Astrocyte of the hippocampus (primary cell): ENCODE results near the gene TMEM132A.
A peak's percentile ranks its signal among the peaks of the same experiment; 100 is the strongest.
"Not testable (repeated sequence)": the region's sequence is repeated elsewhere in the genome, so short reads cannot be mapped to it uniquely, and the experiment has no call there.

Source experiments
- DNase-seq: peaks from one replicate; pipeline ENCODE4 v3.0.0; 2011; ENCODE audit warnings: low read depth, low spot score

The TMEM132A gene

DNA sequence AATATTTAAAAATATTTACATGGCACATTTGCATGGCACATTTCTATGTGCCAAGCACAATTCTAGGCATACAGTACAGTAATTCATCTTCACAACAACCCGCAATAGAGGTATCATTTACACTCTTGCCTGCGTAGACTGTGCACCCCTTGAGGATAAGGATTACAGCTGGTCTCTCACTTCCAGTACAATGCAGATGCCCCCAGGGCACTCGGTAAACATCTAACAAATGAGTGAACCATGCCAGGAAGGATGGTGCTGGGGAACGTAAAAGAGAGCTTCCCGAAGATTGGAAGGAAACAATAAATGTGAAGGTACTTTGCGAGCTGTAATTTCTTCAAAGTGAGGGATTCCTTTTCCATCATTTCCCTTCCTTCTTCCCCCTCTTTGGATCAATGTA is 19.2 kb upstream of the TMEM132A start:
- no peak for DNase-seq

DNA sequence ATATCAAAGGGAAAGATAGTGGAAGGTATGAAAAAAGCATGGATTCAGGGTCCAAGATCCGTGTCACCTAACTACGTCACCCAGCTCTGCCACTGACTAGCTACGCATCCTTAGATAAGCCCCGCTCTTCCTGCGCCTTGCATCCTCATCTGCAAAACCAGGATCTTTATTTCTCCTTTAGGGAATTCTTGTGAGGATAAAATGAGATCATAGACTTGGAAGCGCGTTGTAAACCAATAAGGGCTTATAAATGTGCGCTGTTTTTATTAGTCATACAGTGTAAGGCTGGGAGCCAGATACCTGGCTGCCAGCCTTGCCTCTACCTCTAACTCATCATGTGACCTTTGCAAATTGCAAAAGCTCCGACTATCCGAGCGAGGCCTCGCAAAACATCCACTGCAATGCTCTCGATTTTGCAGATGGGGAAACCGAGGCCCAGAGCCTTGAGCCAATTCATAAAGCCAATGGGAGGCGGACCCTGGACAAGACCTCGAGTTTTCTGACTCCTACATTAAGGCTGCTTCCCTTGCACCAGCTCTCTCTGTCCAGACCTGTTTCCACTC is 18.6 kb upstream of the TMEM132A start:
- peak; percentile 54 for DNase-seq

DNA sequence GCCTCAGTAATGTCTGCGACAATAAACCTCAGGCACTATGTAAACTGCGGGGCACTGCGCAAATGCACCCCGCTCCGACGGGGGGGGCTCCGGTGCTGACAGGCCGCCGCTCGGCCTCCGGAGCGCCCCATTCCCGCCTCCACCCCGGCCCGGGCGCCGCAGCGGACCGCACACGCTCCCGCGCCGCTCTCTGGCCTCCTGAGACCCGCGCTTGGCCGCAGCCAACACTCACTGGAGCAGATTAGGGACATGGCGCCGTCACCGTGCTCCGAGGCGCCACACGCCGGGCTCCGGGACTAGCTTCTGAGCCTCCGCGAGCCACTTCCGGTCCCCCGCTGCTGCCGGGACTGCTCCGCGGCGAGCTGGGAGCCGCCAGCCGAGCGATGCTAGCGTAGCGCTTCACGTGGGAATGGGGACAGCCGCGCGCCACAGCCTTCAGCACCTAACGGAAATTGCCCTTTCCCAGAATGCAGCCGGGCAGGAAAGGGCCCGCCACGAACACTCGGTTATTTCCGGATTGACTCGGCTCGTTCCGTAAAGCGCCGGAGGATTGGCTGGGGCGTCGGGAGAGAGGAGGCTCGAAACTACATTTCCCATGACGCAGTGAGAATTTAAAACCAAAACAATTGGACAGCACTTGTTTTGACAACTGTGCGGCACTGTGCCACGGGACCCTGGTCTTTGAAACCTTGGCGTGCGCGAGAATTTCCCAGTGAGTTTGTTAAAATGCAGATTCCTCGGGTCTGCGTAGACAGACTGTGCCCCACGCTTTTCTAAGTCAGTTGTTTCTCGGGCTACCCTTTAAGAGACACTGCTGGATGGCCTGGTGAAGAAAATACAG is 17.9 kb upstream of the TMEM132A start, which contains the start of gene PRPF19:
TSS of gene PRPF19 (minus strand) at position 454 of the 841 bp plus-strand sequence. CDS start at position 251, 203 bp downstream.
- DNase-seq, result peak; percentile 98

DNA sequence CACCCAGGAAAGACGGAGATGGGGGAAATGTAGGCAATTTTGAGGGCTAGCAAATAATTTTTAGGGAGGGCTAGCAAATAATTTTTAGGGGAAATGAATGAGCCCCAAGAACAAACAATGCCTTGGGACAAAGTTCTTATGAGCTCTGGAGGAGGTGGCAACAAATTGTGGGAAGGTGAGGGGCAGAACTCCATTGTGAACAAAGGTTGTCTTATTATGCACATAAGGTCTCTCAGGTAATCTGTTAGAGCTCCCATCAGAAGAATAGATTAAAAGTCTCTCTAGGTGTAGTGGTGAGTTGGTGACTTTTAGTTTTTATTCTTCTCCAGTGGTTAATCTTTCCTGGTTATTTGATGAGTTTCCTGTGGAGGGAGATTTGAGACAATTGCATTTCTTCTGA is 15.5 kb upstream of the TMEM132A start:
- DNase-seq, result no peak

DNA sequence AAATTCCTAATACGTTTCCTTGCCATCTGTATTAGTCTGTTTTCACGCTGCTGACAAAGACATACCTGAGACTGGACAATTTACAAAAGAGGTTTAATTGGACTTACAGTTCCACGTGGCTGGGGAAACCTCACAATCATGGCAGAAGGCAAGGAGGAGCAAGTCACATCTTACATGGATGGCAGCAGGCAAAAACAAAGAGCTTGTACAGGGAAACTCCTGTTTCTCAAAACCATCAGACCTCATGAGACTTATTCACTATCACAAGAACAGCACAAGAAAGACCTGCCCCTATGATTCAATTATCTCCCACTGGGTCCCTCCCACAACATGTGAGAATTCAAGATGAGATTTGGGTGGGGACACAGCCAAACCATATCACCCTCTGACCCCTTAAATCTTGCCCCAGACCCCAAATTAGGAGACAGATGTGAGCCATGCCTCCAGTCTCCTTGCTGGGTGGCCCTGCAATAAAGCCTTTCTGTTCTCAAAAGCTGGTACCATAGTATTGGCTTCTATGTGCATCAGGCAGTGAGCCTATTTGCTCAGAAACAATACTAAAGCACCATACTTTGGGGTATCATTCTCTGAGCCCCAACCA is 14.5 kb upstream of the TMEM132A start:
- not testable (repeated sequence) for DNase-seq

DNA sequence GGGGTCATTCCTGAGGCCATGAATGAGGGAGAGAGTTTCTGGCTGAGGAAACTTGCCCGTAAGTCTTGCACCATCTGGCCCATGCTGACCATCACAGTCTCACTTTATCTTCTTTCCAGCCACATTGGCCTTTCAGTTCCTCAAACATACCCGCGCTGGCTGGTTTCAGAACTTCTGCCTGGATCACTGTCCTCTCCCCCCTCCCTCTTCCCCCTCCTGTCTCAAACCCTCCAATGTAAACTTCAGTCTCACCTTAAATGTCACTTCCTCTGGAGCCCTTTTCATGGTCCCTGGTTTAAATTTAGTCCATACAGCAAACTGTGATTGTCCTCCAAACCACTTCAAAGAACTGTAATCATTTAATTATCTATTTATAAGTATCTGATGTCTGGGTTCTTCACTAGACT is 14.0 kb upstream of the TMEM132A start:
- no peak for DNase-seq

DNA sequence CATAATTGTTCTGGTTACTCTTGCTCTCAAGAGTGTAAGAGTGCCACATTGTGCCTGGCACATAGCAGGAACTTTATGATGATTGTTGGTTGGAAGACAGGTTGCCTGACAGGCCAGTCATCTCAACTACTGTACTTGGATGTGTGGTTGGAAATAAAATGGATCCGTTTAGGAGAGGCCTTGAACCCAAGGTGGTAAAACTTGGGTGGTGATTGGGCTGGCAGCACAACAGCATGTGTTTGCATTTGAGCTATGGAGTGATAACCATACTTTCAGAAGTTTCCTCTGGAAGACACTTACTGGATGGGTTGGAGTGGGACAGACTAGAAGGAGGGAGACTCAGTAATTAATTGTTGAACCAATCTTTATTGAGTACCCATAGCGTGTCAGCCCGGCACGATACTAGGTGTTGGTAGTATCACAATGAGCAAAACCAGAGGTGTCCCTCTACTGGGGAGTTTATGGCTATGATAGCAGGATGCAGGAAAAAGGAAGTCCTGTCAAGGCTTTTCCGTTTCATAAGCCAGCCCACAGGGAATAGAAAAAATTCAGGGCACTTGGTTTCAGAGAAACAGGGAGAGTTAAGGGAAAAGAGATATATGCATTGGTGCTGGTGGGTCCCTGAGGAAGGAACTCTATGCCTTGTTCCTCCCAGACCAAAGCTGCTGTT is 13.4 kb upstream of the TMEM132A start:
- no peak for DNase-seq

DNA sequence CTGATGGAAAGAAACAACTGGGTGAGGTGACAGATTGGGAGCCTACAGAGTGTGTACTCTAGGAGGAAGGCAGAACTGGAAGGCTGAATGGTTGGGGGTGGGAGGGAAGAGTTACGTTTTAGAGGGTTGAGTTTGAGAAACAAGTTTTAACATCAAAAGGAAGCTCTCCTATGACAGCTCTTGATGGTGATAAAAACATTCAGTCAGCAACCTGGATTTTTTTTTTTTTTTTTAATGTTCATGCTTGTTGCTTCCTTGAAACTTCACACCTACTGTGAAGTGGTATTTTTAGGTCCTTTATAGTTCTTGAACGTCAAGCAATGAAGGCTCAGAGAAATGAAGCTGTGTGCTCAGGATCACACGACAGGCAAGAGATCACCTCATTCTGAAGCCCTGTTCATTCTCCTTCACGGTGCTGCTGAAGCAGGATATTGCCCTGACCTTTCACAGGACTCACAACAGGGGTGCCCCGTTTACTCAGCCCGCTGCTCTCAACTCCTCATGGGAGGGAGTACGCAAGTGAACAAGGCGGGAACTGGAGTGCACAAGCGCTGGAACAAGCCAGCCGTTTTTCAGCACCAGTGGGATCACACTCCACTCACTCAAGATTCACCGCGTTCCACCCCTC is 11.9 kb upstream of the TMEM132A start:
- DNase-seq, result no peak

DNA sequence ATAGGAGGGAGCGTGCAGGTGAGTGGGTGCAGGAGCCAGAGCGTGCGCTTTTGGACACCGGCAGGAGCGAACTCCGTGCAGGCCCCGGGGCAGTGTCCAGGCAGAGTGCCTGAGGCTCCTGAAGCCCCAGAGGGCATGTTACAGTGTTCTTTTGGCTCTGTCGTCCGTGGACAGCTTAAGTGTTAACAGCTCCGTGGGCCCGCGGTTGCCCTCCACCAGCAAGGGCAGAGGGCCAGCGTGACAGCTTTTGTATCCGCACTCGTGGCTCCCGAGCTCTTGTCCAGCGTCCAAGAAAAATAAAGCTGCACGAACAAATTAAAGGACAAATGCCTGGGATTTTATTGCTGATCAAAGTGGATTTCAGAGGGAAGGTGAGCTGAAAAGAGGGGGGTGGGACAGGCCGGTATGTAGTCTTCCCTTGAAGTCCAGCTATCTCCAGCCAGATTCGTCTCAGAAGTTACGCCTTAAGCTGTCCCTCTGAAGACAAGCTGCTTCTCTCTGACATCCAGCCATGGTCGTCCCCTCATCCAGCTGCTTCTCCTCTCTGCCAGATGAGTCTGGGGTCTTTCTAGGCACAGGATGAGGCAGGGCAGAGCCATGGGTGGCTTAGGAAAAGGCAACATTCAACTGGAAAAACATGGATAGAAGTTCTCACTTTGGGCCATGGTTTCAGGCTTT is 11.3 kb upstream of the TMEM132A start:
- no peak for DNase-seq

DNA sequence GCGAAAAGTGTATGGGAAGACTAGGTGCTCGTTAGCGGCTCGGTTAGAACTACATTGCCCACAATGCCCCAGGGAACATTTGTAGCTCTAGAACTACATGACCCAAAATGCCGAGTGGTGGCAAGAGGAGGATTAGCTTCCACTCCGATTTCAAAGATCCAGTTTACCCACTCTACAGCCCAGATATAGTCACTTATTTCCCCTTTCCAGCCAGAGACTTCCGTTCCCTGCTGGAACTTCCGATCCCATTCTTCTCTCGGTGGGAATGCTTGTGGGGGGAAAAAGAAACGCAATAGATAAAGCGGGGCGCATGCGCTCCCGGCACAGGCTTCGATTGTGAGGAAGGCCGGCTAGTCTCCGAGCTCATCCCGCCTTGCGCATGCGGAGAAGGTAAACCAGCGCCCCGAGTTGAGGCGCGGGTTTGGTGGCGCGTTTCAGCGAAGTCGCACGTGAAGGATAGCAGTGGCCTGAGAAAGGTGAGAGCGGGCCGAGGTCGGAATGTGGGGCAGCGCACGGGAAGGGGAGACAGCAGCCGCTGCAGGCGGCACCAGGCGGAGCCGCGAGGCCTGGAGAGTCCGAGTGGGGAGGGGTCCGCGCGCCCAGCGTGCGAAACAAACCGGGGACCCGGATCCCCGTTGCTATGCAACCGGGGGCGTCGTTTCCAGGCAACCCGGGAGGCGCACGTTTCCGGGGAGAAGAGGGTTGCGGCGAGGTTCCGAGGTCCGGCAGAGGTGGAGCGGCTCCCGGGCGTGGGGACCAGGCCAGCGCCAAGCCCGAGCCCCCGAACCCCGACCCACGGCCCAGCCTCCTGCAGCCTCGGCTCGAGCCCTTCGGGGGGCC is 10.2 kb upstream of the TMEM132A start, which contains the start of gene TMEM109:
TSS of gene TMEM109 (plus strand) at position 366 of the 840 bp plus-strand sequence. CDS start 5,536 bp downstream, outside the sequence.
- DNase-seq, result peak; percentile 92

DNA sequence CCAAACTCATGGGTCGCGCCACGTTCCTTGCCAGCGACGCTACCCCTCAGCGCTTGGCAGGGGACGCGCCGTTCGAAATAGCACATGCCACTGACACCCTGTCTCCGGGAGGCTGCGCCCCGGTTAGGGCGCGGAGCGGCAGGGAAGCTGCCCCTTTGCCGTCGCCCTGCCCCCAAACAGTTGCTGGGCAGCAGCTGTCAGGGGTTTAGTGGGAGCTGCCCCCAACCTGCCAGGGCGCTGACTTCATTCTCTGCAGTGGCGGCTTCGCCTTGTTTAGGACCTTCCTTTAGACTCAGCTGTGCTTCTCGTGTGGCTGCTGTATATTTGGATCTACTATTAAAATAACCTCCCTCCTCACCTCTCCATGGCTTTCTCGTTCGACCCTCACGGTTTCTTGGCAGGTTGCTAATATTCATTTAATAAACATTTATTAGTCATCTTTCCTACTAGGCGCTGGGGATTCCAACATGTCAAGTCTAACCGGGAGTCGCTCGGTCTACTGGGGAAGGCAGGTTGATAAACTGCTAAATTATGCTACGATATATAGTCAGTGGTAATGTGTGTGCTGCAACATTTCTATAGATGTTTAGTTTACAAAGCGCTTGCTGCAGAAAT is 9.5 kb upstream of the TMEM132A start:
- peak; percentile 58 for DNase-seq

DNA sequence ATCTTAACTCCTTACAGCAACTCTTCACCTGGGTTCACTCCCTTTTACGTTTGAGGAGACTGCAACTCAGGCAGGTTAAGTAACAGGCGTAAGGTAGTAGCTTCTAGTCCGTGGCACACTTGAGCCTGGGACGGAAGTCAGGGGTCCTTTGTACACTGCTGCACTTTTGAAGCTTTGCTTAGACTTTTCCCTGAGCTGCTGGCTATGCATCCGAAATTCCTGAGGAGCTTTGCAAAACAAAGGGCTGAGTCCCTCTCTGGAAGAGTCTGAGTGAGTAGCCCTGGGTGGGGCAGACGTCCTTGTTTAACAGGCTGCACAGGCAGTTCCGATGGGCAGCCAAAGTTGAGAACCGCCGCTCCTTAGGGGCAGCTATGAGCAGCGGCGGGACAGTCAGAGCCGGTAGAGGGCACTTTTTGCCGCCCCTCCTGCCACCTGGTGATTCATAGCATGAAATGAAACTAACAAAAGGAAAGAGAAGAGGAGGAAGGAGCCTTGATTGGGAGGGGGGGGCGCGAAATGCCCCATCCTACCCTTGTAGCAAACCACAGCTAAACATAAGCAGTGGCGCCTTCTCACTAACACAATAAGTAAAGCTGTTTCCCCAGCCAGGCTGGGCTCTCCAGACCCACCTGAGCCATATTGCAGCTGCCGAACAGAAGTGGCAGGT is 8.9 kb upstream of the TMEM132A start:
- DNase-seq, result peak; percentile 84

DNA sequence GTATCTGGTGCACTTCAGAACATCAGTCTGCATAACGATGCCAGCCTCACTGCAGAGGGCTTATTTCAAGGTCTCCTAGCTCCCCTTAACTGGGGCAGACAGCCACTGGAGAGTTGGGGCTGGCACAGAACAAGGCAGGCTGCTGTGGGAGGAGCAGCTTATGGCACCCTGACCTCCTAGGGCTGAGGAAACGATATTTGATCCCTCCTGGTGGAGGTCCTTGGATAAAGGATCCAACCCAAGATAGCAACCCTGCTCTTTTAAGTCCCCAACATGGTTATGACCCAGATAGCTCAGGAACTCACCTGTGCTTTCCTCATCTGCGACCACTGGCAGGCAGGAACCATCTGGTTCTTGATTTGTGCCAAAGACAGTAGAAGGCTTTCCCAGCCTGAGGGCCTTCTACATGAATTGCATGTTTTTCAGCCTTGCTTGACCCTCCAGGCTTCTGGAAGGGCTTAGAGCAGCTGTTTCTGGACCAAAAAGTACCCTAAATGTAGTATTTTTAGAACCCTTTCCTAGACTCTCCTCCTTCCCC is 7.5 kb upstream of the TMEM132A start:
- no peak for DNase-seq

DNA sequence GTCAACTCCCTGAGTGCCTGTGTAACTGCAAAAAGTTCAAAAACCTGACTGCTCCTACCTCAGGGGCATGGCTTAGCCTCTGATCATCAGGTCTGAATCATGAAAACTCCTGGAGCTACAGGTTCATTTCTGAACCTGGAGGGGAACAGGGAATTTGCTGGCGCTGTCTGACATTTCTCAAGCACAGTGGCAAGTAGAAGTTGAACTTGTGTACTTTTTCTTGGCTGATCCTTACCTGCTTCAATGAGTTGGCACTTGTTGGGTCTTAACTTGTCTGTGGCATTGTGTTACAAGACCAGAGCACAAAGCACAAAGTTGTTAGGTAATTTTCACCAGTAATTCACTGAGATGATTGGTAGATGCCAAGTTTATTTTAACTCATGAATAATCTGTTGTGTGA is 7.0 kb upstream of the TMEM132A start:
- DNase-seq, result no peak

DNA sequence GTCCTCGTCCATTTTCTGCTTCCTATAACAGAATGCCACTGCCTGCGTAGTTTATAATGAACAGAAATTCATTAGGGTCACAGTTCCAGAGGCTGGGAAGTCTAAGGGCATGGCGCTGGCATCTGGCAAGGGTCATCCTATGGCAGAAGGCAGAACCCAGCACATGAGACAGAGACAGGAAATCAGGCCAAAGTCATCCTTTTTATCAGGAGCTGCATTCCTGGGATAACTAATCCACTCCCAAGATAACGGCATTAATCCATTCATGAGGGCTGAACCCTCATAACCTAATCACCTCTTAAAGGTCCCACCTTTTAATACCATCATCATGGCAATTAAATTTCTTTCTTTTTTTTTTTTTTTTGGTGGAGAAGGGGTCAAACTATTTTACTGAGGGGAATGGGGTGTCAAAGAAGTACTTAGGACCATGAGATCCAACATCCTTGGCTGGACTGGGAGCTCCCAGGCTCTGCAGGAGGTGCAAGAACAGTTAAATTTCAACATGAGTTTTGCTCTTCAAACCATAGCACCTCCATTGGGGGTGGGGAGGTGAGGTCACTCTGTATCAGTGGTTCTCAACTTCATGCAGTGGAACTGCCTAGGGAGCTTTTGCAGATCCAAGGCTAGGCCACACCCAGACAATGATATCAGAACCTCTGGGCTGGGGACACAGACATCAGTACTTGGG is 5.9 kb upstream of the TMEM132A start:
- no peak for DNase-seq

DNA sequence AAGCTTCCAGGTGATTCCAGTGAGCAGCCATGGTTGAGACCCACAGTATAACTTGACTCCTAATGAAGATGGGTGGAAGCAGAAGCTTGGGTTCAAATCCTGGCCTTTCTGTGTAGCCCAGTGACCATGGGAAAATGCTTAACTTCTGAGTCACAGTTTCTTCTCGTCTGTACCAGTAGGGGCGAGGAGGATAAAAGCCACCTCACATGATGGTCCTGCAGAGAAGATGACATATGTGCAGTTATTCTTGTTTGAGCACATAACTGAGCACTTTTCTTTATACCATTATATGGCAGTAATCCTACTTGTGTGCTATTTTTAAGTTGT is 5.4 kb upstream of the TMEM132A start:
- peak; percentile 45 for DNase-seq

DNA sequence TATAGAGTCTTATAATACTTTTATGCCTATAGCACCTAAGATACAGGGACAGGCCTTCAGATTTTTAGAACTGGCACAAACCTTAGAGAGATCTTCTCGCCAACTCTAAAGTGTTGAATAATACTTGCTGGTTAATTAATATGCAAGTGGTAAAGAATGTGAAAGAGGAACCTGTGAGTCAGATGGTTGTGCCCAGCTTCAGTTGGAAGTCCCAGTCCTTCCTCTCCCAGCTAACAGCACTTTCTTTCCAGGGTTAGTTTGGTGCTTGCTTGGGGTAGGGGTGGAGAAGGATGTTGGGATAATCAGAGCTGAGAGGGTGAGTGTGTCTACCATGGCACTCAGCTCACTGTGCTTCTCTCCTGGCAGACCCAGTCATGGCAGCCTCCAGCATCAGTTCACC is 4.9 kb upstream of the TMEM132A start:
- peak; percentile 40 for DNase-seq

DNA sequence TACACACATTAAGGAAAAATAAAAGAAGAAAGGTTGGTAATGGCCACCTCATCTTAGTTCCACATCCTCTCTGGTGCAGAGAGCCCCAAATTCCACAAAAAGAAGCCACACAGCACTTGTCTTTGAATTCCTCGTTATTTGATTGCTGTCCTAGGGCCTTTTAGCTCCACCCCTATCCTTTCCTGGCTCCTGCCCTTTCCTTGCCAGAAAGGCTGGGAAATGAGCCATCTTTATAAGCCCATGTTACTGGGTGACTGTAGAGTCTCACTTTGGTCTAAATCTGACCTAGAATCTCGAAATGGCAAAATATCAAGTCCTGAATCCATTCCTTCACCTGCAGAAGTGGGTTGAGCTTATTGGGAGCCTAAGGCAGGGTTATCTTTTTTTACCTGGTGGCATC is 4.3 kb upstream of the TMEM132A start:
- DNase-seq, result peak; percentile 56
